GM19099 (cell line): ENCODE data around the gene NME3.

Experiments used
- POLR2A ChIP-seq: IDR thresholded peaks from 3 replicates; pipeline ENCODE4 v1.6.1; 2011; ENCODE audit warnings: low read depth; ENCODE audit not compliant: insufficient read length; ENCODE audit errors: extremely low read depth

The NME3 gene

GRCh38 chr16:1787322-1788094, 16.2 kb upstream of the NME3 start:
- TF ChIP-seq POLR2A, result no peak

- TF ChIP-seq POLR2A, result no peak
Measured at GRCh38 chr16:1787056-1787321, 15.6 kb upstream of the NME3 start.

GRCh38 chr16:1786242-1787055, 15.1 kb upstream of the NME3 start:
- TF ChIP-seq POLR2A, result no peak

GRCh38 chr16:1785846-1786170, 14.5 kb upstream of the NME3 start:
- TF ChIP-seq POLR2A, result no peak

- no peak for TF ChIP-seq POLR2A
Measured at GRCh38 chr16:1784977-1785845, 13.9 kb upstream of the NME3 start.

- TF ChIP-seq POLR2A, result peak; percentile 81
Measured at GRCh38 chr16:1782408-1783264, 11.3 kb upstream of the NME3 start, which contains the start of the genes NUBP2 and SPSB3. Gene NUBP2, plus strand, starts transcription at chr16:1782960. Its CDS starts 61 bp downstream, at chr16:1783021. Gene SPSB3, minus strand, starts transcription at chr16:1782571. Its CDS starts 1,088 bp downstream, at chr16:1781483.

- no peak for TF ChIP-seq POLR2A
Measured at GRCh38 chr16:1781758-1782407, 10.5 kb upstream of the NME3 start.

- no peak for TF ChIP-seq POLR2A
Measured at GRCh38 chr16:1781254-1781653, 9.9 kb upstream of the NME3 start.

GRCh38 chr16:1780677-1781072, 9.3 kb upstream of the NME3 start:
- TF ChIP-seq POLR2A, result no peak

GRCh38 chr16:1779741-1780676, 8.7 kb upstream of the NME3 start:
- no peak for TF ChIP-seq POLR2A

- TF ChIP-seq POLR2A, result no peak
Measured at GRCh38 chr16:1779234-1779701, 7.9 kb upstream of the NME3 start.

- TF ChIP-seq POLR2A, result no peak
Measured at GRCh38 chr16:1778200-1779179, 7.1 kb upstream of the NME3 start.
